Progenitor cell of endocrine pancreas (in vitro differentiated cells): Measurements from ENCODE around the gene TRIM63. TPM values are rescaled to one million over a fixed set of nuclear protein-coding genes. Genes with fewer than 3 reads are reported as not detected.

Source experiments
- DNase-seq: peaks from one replicate; pipeline ENCODE4 v3.0.0; 2021; ENCODE audit warnings: low spot score; ENCODE audit not compliant: unreplicated experiment
- H3K27ac Mint-ChIP-seq: 2 replicates; pipeline ENCODE4 v1.8.0; 2021; ENCODE audit warnings: mild to moderate bottlenecking, moderate library complexity, mixed read lengths
- H3K27me3 Mint-ChIP-seq: 2 replicates; pipeline ENCODE4 v1.8.0; 2021; ENCODE audit warnings: mixed read lengths
- H3K36me3 Mint-ChIP-seq: 2 replicates; pipeline ENCODE4 v1.8.0; 2022; ENCODE audit warnings: mixed read lengths; ENCODE audit not compliant: insufficient read depth
- H3K4me1 Mint-ChIP-seq: 2 replicates; pipeline ENCODE4 v1.8.0; 2021; ENCODE audit warnings: low read depth, mixed read lengths
- H3K4me3 Mint-ChIP-seq: 2 replicates; pipeline ENCODE4 v1.8.0; 2021; ENCODE audit warnings: low read depth, mild to moderate bottlenecking, moderate library complexity, mixed read lengths
- H3K9me3 Mint-ChIP-seq: 2 replicates; pipeline ENCODE4 v1.8.0; 2021; ENCODE audit warnings: low read depth, mixed read lengths
- CTCF ChIP-seq: fragments of 200-600 bp; sonication (generic); IDR thresholded peaks from one replicate; pipeline ENCODE4 v1.5.0; 2021; ENCODE audit warnings: antibody characterized with exemption, mild to moderate bottlenecking; ENCODE audit not compliant: unreplicated experiment
- total RNA-seq: library from RNA; stranded (reverse); gene quantifications from 2 replicates; pipeline ENCODE4 v1.2.1, GENCODE V29; 2021

TRIM63 gene
- total RNA-seq, 1 donor from 2014 or later: not detected

GRCh38 chr1:26014179-26014578 is 53.3 kb downstream of the TRIM63 start:
- Mint-ChIP-seq H3K4me3 (no peak overlapping the region), H3K4me1 (peaks cover 11% of the 10 kb centered on the region), H3K9me3 (no peaks in the 10 kb centered on the region), H3K27me3 (peaks cover 5% of the 10 kb centered on the region), H3K36me3 (no peaks in the 10 kb centered on the region), H3K27ac (no peak overlapping the region)
- TF ChIP-seq CTCF: no peak
- no peak for DNase-seq

GRCh38 chr1:26012864-26013263 is 54.6 kb downstream of the TRIM63 start:
- Mint-ChIP-seq H3K27me3 (no peaks in the 10 kb centered on the region), H3K36me3 (no peaks in the 10 kb centered on the region), H3K27ac (no peak overlapping the region), H3K4me1 (peaks cover 7% of the 10 kb centered on the region), H3K9me3 (no peaks in the 10 kb centered on the region), H3K4me3 (no peak overlapping the region)
- no peak for DNase-seq
- TF ChIP-seq CTCF: no peak

DNA sequence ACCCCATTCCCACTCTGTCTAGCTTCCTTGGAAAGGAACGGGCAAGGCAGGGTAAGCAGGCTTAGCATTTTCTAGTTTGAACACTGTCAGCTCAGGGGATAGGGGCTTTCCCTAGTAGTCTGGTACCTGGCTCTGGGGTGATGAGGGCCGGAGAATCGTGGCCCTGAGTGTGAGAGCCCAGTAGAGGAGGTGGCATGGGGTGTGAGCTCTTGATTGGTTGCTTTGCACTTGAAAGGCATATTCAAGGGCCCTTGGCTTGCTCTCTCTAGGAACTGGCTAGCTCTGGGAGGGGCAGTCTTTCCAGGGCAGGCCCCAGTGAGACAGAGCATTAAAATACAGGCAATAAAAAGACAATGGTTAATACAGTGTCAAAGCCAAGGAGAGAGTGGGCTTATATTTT is 56.6 kb downstream of the TRIM63 start:
- no peaks in the 10 kb centered on the region for H3K36me3 Mint-ChIP-seq
- DNase-seq: no peak
- TF ChIP-seq CTCF: no peak
- peak overlapping the region; percentile 31 for H3K27ac Mint-ChIP-seq
- H3K27me3 Mint-ChIP-seq: peaks cover 5% of the 10 kb centered on the region
- H3K9me3 Mint-ChIP-seq: no peaks in the 10 kb centered on the region
- H3K4me1 Mint-ChIP-seq: peaks cover 7% of the 10 kb centered on the region
- H3K4me3 Mint-ChIP-seq: no peak overlapping the region

DNA sequence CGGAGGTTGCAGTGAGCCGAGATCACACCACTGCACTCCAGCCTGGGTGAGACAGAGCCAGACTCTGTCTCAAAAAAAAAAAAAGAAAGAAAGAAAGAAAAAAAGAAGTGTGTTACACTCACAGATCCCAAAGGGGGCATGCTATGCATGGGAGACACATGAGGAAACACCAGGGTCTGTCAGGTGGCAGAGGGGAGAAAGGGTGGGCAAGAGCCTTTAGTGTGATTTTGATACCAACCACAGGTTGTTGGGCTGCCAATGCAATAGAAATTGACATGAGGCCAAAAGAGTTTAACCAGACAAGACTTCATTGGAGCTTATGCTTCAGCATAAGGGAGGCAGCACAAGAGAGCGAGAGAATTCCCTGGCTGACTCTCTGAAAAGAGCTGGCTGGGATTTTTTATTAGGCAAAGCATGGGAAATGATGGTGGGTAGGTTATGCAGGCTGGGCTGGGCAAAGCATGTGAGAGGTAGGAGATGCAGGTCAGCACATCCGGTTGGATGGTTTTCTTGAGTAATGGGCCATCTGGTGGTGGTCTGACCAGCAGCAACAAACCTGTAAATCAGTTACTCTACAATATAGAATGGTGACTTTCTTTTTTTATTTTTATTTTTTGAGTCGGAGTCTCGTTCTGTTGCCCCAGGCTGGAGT is 57.5 kb downstream of the TRIM63 start:
- peak overlapping the region; percentile 10 for H3K27ac Mint-ChIP-seq
- peak; percentile 53 for TF ChIP-seq CTCF
- DNase-seq: no peak
- peaks cover 5% of the 10 kb centered on the region for H3K27me3 Mint-ChIP-seq
- no peaks in the 10 kb centered on the region for H3K9me3 Mint-ChIP-seq
- H3K4me3 Mint-ChIP-seq: no peak overlapping the region
- H3K36me3 Mint-ChIP-seq: no peaks in the 10 kb centered on the region
- H3K4me1 Mint-ChIP-seq: peaks cover 7% of the 10 kb centered on the region

GRCh38 chr1:26006710-26007109 is 60.7 kb downstream of the TRIM63 start:
- Mint-ChIP-seq H3K27me3 (peaks cover 10% of the 10 kb centered on the region), H3K4me3 (no peak overlapping the region), H3K36me3 (no peaks in the 10 kb centered on the region), H3K9me3 (no peaks in the 10 kb centered on the region), H3K27ac (no peak overlapping the region), H3K4me1 (no peaks in the 10 kb centered on the region)
- TF ChIP-seq CTCF: no peak
- DNase-seq: no peak
